PC-3 (cell line): ENCODE measurements around the gene TELO2. TPM values are rescaled to one million over a fixed set of nuclear protein-coding genes. Genes with fewer than 3 reads are reported as not detected.

ENCODE experiments used
- ATAC-seq: fragments of 200-7000 bp; cut with Tn5 transposase; 2 replicates; pipeline ENCODE4 v1.9.1; 2020; ENCODE audit warnings: mild to moderate bottlenecking, moderate library complexity
- BruUV-seq: library from RNA; stranded (reverse); fragments of 400-500 nt; replicated peaks from 2 replicates; lab custom pipeline; 2021; lab: Mats Ljungman, UMichigan
- CTCF ChIA-PET: fragments of 300-600 bp; sonication (Branson Sonifier 250); formaldehyde crosslinking; loops from one replicate; lab custom pipeline; 2022; ENCODE audit warnings: antibody characterized with exemption; lab: Charles Lee
- POLR2A ChIA-PET: fragments of 300-600 bp; sonication (Branson Sonifier 250); formaldehyde crosslinking; loops from one replicate; lab custom pipeline; 2022; ENCODE audit warnings: antibody characterized with exemption; ENCODE audit not compliant: unreplicated experiment; lab: Charles Lee
- DNase-seq: peaks from one replicate; pipeline ENCODE4 v3.0.0-alpha.2; 2015
- H2AFZ ChIP-seq: fragments of 300-600 bp; sonication (generic); 2 replicates; pipeline ENCODE4 v1.6.0; 2016; ENCODE audit warnings: antibody characterized with exemption, low read length
- H3F3A ChIP-seq: fragments of 300-600 bp; sonication (generic); one replicate; pipeline ENCODE4 v1.6.0; 2017; ENCODE audit warnings: antibody characterized with exemption, low read length, control low read depth, mild to moderate bottlenecking; ENCODE audit not compliant: unreplicated experiment
- H3K27ac ChIP-seq: fragments of 300-600 bp; sonication (generic); 2 replicates; pipeline ENCODE4 v1.5.1; 2016; ENCODE audit warnings: mild to moderate bottlenecking, low read length
- H3K27me3 ChIP-seq: fragments of 300-600 bp; sonication (generic); 2 replicates; pipeline ENCODE4 v1.6.1; 2016; ENCODE audit warnings: low read length, mixed read lengths
- H3K36me3 ChIP-seq: fragments of 300-600 bp; sonication (generic); 2 replicates; pipeline ENCODE4 v1.6.1; 2016; ENCODE audit warnings: low read depth, mixed run types, low read length, mixed read lengths
- H3K4me1 ChIP-seq: fragments of 300-600 bp; sonication (generic); 2 replicates; pipeline ENCODE4 v1.5.1; 2016; ENCODE audit warnings: low read length; ENCODE audit not compliant: insufficient read depth
- H3K4me2 ChIP-seq: fragments of 300-600 bp; sonication (generic); 2 replicates; pipeline ENCODE4 v1.6.0; 2016; ENCODE audit warnings: low read length
- H3K4me3 ChIP-seq: fragments of 300-600 bp; sonication (generic); 2 replicates; pipeline ENCODE4 v1.5.1; 2016; ENCODE audit warnings: mild to moderate bottlenecking, low read length, mixed read lengths
- H3K79me2 ChIP-seq: fragments of 300-600 bp; sonication (generic); 2 replicates; pipeline ENCODE4 v1.6.1; 2017; ENCODE audit warnings: low read length, mixed read lengths
- H3K9ac ChIP-seq: fragments of 300-600 bp; sonication (generic); 2 replicates; pipeline ENCODE4 v1.6.0; 2016; ENCODE audit warnings: mild to moderate bottlenecking, low read length
- H3K9me2 ChIP-seq: fragments of 300-600 bp; sonication (generic); replicated peaks from 2 replicates; pipeline ENCODE4 v1.6.1; 2016; ENCODE audit warnings: mixed run types, low read length, mixed read lengths
- H3K9me3 ChIP-seq: fragments of 300-600 bp; sonication (generic); 2 replicates; pipeline ENCODE4 v1.6.1; 2016; ENCODE audit warnings: low read length, mixed read lengths
- H4K20me1 ChIP-seq: fragments of 300-600 bp; sonication (generic); 2 replicates; pipeline ENCODE4 v1.6.1; 2016; ENCODE audit warnings: low read length, mixed read lengths
- CTCF ChIP-seq: fragments of 300-600 bp; sonication (generic); conservative IDR thresholded peaks from 2 replicates; pipeline ENCODE4 v1.5.1; 2017; ENCODE audit warnings: antibody characterized with exemption, low read depth, mild to moderate bottlenecking, low read length
- EZH2 ChIP-seq: fragments of 300-600 bp; sonication (generic); IDR thresholded peaks from one replicate; pipeline ENCODE4 v1.6.1; 2017; ENCODE audit warnings: antibody characterized with exemption, mild to moderate bottlenecking, low read length; ENCODE audit not compliant: unreplicated experiment
- EZH2phosphoT487 ChIP-seq: fragments of 300-600 bp; sonication (generic); IDR thresholded peaks from 2 replicates; pipeline ENCODE4 v1.6.1; 2018; ENCODE audit warnings: mild to moderate bottlenecking, antibody characterized with exemption, low read length, borderline replicate concordance
- intact Hi-C: fragments of 100-400 bp; cut with micrococcal nuclease; formaldehyde crosslinking; loops from 2 replicates; pipeline ENCODE4 v1.9.0; 2023
- total RNA-seq: library from RNA; depleted of rRNA; stranded (reverse); fragments of >200 nt; gene quantifications from 2 replicates; pipeline ENCODE4 v1.2.3, GENCODE V29; 2014

TELO2 gene
- total RNA-seq, 1 experiment from 2014 or later = 37.8 TPM

GRCh38 chr16:1556254-1556653, 63.1 kb downstream of the TELO2 start:
- Histone ChIP-seq H3K27me3 (no peaks in the 10 kb centered on the region), H2AFZ (no peak overlapping the region), H3K9ac (no peak overlapping the region), H3K27ac (no peak overlapping the region), H3K79me2 (no peaks in the 10 kb centered on the region), H3K4me2 (no peak overlapping the region), H3K4me3 (no peak overlapping the region), H3K36me3 (no peaks in the 10 kb centered on the region), H3K9me3 (no peaks in the 10 kb centered on the region), H3F3A (no peaks in the 10 kb centered on the region), H4K20me1 (no peaks in the 10 kb centered on the region), H3K9me2 (no peaks in the 10 kb centered on the region), H3K4me1 (no peaks in the 10 kb centered on the region)
- intact Hi-C loops = no loop called here
- ATAC-seq = no peak
- no peak for DNase-seq
- TF ChIP-seq CTCF (no peak), EZH2phosphoT487 (no peak), EZH2 (no peak)
- ChIA-PET POLR2A (no interaction called here), CTCF (no interaction called here)
- no TSS peak for BruUV-seq

DNA sequence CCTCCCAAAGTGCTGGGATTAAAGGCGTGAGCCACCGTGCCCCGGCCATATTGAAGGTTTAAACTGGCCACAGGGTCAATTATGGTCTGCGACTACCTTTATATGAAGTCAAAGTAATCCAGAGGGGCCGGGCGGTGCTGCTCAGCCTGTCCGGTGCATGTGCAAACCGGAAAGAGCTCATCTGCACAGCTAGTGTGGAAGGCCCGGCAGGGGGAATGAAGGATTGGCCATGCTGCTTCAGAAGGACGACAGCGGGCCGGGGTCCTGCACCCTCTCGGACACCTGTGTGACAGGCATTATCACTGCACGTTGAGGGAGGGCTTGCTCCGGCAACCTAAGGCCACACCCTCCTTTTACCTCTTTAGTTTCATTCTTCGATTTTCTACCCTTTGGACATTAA, 63.9 kb downstream of the TELO2 start:
- Histone ChIP-seq H3K79me2 (no peaks in the 10 kb centered on the region), H3F3A (no peaks in the 10 kb centered on the region), H3K9me2 (no peaks in the 10 kb centered on the region), H3K9ac (no peak overlapping the region), H3K4me3 (no peak overlapping the region), H2AFZ (no peak overlapping the region), H3K27ac (no peak overlapping the region), H4K20me1 (no peaks in the 10 kb centered on the region), H3K36me3 (no peaks in the 10 kb centered on the region), H3K4me1 (no peaks in the 10 kb centered on the region), H3K4me2 (no peak overlapping the region), H3K27me3 (no peaks in the 10 kb centered on the region), H3K9me3 (no peaks in the 10 kb centered on the region)
- ATAC-seq (no peak), DNase-seq (no peak)
- no TSS peak for BruUV-seq
- TF ChIP-seq CTCF (no peak), EZH2phosphoT487 (no peak), EZH2 (no peak)
- ChIA-PET CTCF (no interaction called here), POLR2A (no interaction called here)
- intact Hi-C loops = no loop called here

DNA sequence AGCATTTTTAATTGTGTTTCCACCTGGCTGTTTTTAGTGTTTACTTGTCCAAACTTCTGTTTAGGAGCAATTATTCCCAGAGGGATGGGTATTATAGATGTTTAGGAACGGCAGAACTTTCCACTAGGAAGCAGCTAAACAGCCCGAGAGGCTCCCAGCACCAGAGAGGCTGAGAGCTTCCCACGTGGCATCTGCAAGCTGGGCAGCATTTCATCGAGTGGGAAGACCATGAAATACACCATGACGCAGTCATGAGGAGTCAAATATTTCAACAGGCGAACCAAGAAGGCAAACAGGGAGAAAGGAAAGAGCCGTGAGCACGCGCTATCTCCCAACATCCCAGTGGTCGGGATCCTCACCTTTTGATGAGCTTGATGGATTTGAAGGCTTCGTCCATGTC, 64.4 kb downstream of the TELO2 start:
- H2AFZ ChIP-seq = no peak overlapping the region
- H3K79me2 ChIP-seq = no peaks in the 10 kb centered on the region
- no peak overlapping the region for H3K9ac ChIP-seq
- no peak for DNase-seq
- POLR2A ChIA-PET = no interaction called here
- no peak for ATAC-seq
- no TSS peak for BruUV-seq
- no peak for TF ChIP-seq EZH2phosphoT487
- TF ChIP-seq CTCF = no peak
- no peak for TF ChIP-seq EZH2
- no peaks in the 10 kb centered on the region for H4K20me1 ChIP-seq
- H3K4me3 ChIP-seq = no peak overlapping the region
- no peaks in the 10 kb centered on the region for H3K9me3 ChIP-seq
- no peaks in the 10 kb centered on the region for H3F3A ChIP-seq
- intact Hi-C loops = no loop called here
- H3K27ac ChIP-seq = no peak overlapping the region
- CTCF ChIA-PET = no interaction called here
- no peaks in the 10 kb centered on the region for H3K9me2 ChIP-seq
- H3K4me1 ChIP-seq = no peaks in the 10 kb centered on the region
- H3K27me3 ChIP-seq = no peaks in the 10 kb centered on the region
- no peak overlapping the region for H3K4me2 ChIP-seq
- H3K36me3 ChIP-seq = no peaks in the 10 kb centered on the region
